Stimulated activated CD4-positive, alpha-beta T cell treated with anti-CD3 and anti-CD28 coated beads, Interleukin-12 subunit alpha, Interleukin-12 subunit beta, amount 100 ng/mL, for 4 hours (primary cell): ENCODE data around the gene ZER1.

Source experiments
- DNase-seq: peaks from one replicate; pipeline ENCODE4 v3.0.0-alpha.2; 2020

Gene ZER1

DNA sequence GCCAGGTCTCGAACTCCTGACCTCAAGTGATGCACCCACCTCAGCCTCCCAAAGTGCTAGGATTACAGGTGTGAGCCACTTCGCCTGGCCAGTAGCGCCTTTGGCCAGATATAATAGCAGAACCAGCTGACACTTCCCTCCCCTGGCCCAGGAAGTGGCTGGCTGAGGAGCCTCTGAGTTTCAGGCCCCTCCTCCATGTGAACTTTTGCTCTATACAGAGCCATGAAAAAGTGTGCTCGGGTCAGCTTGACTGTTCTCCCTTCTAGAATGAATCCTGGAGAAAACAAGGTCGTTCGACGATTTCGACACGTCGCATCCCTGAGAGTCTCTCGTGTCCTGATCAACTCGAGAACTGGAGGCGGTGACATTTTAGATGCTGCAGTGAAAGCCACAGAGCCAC, 39.2 kb downstream of the ZER1 start:
- no peak for DNase-seq

DNA sequence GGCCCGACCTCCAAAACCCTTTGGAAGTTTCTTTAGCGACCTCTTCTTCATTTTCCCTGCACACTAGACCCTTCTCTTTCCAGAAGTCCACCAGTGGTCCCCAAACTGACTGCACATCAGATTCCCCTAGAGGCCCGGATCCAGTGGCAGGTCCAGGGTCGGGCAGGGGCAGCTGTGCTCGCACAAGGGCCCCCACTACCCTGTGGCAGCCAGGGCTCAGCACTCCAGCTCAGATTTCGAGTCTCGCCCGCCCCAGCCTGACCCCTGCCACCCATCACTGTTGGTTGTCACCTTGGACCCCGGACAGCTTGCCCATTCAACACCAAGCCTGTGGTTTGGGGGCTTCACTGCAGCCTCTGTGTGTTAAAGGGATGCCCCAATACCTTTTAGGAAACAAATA, 40.0 kb downstream of the ZER1 start:
- no peak for DNase-seq

DNA sequence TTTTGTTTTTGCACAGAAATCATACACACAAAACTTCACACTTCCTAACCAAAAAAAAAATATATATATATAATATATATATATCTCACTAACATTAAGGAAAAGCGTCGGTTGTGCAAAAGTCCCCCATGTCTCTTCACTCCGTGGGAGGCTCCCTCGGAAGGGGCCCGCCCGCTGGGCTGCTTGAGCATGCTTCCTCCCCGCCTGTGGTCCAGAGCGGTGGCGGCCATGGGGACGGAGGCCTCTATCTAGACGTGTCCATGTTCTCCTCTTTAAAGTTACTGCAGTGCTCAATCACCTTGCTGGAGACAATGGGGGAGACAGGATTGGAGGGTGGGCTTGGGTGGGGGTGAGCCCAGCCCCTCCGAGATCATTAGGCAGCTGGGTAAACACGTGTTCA, 40.6 kb downstream of the ZER1 start:
- no peak for DNase-seq

DNA sequence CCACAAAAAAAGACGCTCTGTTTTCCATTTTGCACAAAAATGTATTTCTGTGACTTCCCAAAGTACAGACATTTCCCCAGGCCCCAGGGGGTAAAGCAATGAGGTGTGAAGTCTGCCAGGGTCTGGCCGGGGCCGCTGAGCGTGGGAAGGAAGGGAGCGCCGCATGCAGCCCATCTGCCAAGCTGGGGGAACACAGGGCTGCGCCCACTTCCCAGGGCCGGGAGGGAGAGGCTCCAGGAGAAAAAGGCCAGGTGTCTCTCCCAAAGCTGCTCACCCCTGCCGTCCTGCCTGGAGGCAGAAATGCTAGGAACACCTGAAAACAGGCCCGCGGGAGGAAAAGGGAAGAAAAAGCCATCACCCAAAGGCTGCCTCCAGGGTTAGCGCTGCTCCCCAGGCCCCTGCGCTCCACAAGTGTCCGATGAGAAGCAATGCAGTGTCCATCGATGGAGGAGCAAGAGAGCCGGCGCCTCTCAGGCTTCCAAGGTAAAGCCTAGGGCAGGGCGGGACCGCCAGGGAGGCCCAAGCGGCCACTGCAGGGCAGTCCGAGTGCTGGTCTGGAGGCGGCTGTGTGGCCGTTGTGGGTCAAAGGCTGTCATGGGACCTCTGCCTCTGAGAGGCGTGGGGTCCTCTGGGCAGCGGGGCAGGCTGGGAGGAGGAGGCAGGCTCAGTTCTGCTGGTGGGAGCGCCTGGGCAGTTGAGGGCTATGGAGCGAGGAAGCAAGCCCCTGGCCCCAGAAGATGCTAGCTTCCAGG, 41.8 kb downstream of the ZER1 start:
- no peak for DNase-seq

DNA sequence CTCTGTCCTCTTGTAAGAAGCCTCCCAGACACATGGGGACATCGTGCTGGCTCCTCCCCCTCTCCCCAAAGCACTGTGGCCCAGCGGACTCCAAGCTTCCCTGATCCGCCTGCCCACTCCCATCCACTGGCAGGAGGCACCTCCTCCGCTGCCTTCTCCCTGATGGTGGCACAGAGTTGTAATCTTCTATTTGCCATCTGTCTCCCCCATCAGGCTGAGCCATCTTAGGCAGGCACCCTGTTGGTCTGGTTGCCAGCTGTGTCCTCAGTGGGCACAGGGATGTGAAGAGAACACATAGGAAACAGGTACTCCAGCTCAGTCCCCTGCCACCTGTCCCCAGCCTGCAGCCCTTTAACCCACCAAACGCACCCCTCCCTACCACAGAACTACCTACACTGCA, 42.4 kb downstream of the ZER1 start:
- no peak for DNase-seq

DNA sequence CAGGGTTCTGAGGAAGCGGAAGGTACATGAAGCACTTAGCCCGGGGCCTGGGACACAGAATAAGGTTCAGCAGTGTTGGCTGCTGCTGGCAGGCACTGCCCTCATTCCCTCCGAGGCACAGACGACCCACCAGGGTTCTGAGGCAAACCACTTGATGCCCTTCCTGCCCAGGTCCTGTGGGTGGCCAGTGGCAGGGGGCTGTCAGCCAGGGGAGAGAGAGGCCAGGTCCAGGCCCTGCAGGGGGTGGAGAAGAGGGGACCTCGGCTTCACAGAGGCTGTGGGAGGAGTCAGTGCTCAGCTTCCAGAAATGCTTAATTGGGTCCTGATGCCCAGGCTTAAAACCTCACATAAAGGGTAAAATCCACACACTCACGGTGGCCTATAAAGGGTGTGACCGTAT, 43.4 kb downstream of the ZER1 start:
- no peak for DNase-seq

DNA sequence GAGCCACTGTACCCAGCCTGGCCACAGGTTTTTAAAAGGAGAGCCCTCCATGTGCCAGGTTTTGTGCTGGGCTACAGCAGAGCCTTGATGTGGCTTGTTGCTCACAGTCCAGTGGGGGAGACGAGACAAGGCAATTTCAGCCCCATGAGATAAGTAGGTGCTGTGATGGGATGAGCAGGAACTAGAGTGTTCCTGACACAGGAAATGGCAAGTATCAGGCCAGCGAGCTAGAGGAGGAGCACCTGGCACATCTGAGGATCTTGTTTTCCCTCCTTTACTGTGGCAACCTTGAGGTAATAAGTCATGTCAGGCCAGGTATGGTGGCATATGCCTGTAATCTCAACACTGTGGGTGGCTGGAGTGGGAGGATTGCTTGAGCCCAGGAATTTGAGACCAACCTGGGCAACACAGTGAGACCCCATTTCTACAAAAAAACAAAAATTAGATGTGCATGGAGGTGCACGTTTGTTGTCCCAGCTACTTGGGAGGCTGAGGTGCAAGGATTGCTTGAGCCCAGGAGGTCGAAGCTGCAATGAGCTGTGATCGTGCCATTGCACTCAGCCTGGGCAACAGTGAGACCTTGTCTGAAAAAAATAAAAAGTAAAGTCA, 44.0 kb downstream of the ZER1 start:
- no peak for DNase-seq

DNA sequence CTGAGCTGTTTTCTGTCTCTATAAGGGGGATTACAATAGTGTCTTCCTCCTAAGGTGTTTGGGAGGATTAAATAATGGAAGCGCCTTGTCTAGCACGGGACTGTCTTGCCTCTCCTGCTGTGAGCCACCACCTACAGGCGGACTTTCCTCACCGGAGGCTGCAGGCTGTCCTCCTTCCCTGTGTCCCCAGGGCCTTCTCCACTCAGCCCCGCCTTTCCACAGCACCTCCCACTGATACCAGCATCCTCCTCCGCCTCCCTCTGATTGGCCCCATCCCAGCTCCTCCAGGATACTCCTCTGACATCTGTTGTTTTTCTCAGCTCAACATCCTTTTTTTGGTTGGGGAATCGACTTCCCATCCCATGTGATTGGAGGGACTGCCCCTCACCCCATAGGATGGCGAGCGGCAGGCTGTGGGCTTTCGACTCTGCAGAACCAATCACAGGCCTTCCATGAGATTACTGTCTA, 46.9 kb downstream of the ZER1 start:
- peak; percentile 23 for DNase-seq

DNA sequence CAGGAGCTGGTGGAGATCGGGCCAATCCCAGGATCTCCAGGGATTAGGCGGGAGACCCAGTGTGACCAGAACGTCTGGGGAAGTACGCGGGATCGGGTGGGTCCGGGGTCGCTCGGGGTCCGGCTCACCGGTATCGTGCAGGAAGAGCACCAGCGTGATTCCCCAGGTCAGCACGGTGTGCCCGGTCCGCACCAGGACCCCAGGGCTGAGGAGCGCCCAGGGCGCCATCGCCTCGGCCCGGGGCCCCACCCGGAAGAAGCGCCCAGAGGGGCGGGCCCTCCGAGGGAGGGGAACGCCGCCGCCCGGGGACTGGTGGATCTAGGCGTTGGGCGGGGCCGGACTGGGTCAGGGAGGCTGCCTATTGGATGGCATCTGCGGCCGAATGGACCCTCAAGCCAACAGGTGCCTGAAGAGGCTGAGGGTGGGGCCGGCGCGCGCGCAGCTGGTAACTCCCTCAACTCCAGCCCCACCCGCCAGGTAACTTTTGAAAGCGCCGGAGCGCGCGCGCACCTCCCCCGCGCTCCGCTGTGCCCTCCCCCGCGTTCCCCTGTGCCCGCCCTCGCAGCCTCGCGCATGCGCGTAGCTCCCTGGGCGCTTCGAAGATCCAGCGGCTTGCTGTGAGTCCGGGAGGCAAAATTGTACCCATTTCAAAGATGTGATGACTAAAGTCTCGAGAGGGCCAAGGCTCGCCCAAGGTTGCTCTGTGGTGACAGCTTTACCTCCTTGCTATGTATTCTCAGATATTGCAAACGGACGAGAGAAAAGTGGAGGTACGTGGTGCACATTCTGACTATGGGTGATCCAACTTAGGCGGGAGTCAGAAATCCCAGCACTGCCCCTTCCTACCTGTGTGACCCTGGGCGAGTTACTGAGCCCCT, 47.6 kb downstream of the ZER1 start, which contains the start of gene ZDHHC12:
ZDHHC12 (minus strand) TSS at position 262 of the 878 bp plus-strand sequence; CDS start at position 228, 34 bp downstream.
- peak; percentile 99 for DNase-seq

DNA sequence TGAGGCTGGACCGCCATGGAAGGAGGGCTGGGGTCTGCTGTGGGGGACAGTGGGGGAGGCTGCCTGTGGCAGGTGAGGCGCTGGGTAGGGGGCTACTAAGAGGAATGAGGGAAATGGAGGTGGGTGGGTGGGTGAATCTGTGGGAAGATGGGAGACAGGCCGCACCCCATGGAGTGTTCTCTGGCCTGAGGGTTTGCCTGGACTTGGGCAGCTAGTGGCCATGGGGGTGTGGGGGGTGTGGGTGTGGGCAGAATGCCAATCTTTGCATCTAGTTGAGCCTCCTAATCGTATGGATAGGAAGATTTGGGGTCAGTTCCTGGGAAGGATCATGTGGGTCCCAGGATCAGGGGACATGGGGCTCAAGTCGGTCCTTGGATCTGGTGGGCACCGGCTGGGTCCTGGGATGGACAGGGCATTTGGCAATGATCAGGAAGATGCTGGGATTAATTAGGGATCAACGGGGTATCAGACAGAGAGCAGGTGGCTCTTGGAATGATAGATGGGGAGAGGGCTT, 48.3 kb downstream of the ZER1 start:
- no peak for DNase-seq

DNA sequence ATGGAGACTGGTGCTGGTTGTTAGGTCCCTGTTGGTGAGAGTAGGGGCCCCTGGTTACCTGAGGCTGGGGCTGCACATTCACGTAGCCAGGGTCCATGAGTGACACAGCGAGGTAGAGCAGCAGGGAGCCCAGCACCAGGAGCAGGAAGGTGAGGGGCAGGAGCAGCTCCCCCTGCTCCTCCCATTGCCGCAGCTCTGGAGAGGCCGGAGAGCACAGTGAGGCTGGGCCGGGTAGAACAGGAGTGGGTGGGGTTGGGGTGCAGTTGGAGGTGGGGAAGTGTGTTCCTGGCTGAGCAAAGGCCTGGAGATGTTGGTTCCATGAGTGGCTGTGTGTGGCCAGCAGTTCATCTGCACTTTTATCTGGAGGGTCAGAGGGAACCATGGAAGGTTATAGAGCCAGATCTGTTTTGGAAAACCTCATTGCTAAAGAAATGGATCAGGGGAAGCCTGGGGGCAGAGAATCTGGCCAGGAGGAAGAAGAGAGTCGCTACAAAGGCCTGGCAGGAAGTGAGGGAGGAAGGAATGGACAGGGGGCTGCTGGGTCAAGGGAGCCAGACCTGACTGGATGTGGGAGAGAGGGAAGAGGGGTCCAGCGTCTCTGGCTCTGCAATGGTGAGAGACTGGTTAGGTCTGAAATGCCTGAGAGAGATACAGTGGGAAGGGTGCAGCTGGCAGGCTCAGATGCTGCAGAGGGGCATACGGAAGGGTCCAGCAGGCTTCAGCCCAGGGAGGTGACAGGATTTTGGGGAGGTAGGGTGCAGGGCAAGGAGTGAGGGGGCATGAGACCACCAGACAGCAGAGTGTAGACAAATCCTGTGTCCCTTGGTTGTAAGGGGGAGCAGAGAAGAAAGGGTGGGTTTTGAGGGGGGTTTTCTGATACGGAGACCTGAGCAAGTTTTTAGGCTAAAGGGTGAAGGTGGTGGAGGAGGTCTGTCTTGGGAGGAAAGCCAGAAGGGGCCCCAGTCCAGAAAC, 49.1 kb downstream of the ZER1 start:
- no peak for DNase-seq

DNA sequence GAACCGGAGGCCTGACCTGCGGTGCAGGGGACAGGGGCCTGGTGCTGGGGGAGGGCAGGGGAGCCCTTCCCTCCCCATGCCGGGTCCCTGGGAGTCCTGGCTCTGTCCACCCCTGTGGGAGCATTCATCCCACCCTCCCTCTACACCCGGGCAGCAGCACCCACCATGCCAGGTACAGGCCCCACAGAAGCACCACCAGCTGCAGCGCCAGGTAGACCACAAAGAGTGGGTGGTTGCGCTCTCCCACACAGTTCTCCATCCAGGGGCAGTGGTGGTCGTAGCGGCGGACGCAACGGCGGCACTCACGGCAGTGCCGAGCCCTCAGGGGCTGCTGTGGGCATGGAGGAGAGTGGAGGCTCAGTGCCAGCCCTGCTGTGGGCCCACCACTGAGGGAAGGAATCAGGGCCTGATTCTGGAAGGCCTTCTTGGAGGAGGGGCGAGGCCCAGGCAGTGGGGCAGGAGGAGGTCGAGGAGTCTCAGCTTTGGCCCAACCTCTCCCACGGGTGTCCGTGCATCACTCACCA, 50.2 kb downstream of the ZER1 start:
- no peak for DNase-seq

DNA sequence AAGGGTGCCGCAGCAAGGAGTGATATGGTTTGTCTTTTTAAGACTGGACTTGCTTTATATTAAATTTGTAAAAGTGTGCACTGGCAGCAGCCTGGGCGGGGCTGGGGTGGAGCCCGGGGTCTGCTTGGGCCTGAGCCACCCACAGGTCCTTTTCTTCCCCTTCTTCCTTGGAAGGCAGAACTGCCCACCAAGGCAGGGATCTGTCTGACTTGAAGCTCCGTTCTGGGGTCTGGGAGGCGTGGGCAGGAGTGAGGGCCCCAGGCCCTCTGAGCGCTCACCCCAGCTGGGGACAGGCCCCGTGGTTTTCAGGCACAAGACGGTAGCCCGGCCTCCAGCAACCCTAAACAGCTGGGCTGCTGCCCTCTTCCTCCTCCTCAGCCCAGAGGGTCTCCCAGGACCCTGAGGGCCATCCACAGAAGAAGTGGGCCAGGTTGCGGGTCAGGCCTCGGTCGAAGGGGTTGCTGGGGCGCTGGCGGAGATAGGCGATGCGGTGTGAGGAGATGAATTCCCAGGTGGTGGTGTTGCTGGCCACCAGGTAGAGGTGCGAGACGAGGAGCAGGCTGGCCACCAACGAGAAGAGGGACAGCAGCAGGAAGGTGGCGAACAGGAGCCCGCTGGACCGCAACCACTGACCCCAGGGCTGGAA, 50.8 kb downstream of the ZER1 start:
- no peak for DNase-seq

DNA sequence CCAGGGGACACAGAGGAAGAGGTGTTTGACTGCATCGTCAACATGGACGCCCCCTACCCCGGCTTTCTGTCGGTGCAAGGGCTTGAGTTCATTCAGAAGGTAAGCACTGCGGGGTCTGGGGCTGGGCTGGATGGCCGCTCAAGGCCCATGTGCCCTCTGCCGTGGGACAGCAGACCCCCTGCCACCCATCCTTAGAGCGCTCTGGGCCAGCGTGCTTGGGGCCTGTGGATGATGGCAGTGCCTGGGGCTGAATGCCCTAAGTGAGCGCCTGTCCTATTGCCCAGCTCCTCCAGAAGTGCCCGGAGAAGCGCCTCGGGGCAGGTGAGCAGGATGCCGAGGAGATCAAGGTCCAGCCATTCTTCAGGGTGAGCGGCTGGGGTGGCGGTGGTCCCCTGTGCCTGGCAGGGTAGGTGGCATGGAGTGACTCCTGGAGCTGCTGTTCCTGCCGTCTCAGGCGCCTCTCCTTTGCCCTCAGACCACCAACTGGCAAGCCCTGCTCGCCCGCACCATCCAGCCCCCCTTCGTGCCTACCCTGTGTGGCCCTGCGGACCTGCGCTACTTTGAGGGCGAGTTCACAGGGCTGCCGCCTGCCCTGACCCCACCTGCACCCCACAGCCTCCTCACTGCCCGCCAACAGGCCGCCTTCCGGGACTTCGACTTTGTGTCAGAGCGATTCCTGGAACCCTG, 51.7 kb downstream of the ZER1 start:
- DNase-seq: no peak

DNA sequence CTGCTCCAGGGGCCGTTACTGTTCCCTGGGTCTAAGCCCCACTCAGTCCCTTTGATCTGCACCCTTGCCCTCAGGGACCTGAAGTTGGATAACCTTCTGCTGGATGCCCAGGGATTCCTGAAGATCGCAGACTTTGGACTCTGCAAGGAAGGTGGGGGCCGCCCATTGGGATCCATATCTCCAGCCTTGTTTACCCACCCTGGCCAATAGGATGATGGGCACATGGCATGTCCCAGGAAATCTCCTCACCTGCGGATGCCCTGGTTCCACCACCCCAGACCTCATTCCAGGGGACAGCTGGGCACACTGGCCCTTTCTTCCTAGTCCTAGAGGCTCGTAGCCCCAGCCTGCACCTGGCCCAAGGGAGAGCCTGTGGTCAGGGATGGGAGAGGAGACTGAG, 53.3 kb downstream of the ZER1 start:
- DNase-seq: no peak

DNA sequence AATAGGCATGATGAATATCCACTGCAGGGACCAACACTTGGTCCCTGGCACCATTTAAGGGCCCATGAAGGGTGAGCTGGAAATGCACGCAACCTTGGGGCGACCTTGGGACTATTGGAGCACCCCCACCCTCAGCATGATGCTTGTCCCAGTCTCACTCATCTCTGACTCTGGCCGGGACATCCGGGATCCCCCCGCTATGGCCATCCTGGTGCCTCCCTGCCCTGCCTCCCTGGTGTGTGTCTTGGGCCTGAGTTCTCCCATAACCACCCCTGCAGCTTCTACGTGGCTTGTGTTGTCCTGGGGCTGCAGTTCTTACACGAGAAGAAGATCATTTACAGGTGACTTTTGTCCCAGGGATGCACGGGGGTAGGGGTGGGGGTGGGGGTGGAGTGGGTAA, 53.7 kb downstream of the ZER1 start:
- DNase-seq: no peak

DNA sequence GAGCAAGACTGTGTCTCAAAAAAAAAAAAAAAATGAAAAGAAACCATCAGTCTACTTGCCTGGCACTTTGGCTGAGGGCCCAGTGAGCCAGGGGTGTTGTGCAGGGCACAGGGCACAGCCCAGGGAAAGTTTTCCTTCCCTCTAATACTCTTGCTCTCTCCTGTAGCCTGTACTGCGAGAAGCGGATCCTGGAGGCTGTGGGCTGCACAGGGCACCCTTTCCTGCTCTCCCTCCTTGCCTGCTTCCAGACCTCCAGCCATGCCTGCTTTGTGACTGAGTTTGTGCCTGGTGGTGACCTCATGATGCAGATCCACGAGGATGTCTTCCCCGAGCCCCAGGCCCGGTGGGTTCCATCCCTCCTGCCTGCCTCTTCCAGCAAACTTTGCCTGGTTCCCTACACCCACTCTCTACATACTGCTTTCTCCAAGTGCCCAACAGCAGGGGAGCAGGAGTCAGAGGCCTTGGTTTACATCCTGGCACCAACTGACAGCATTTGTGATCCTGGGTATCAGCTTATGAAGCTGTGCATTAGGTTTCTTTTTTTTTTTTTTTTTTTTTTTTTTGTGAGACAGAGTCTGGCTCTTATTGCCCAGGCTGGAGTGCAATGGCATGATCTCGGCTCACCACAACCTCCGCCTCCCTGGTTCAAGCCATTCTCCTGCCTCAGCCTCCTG, 55.0 kb downstream of the ZER1 start:
- DNase-seq: no peak

DNA sequence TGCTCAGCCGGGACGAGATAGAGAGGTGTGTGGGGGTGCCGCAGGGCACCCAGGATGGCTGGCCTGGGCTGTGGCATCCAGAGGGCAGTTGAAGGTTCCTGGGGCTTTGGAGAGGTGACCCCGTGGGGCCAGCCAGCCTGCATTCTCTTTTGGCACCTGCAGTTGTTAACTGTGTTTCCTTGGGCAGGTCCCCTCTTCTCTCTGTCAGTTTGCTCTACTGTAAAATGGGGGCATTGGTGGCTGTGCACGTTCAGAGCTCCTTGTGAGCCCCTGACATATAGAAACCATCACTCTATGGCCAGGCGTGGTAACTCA, 56.3 kb downstream of the ZER1 start:
- DNase-seq: no peak

DNA sequence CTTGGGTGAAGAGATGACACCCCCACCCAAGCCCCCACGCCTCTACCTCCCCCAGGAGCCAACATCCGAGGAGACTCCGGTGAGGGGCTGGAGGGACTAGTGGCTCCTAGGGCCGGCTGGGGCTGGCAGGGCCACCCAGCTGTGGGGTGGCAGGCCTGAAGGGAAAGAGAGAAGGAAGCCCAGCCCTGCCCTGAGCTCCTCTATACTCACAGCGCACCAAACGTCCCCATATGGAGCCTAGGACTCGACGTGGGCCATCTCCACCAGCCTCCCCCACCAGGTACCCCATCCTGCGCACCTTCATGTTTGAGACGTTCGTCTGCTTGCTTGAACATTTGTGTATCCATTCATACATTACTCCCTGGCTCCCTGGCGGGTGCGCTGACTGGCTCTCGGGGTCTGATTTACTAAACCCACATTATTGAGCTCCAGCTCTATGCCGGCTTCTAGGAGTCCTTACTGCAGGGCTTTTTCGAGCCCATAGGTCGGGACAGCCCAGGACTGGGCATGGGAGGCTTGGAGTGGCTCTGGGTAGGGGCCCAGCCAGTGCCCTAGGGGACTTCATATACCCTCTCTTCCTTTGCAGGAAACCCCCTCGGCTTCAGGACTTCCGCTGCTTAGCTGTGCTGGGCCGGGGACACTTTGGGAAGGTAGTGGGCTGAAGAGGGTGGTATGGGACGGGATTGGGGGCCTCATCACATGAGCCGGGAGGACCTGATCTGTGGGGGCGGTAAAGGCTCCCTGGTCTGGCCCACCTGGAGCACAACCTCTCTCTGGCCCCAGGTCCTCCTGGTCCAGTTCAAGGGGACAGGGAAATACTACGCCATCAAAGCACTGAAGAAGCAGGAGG, 56.9 kb downstream of the ZER1 start:
- no peak for DNase-seq
